GM18508 (cell line): ENCODE measurements around the gene SCRN1.
A peak's percentile ranks its signal among the peaks of the same experiment; 100 is the strongest.

ENCODE experiments used
- ATAC-seq: cut with Tn5 transposase; IDR thresholded peaks from one replicate; pipeline ENCODE4 v1.9.1; 2021; ENCODE audit warnings: moderate number of reproducible peaks; ENCODE audit not compliant: insufficient read depth, unreplicated experiment

The SCRN1 gene

DNA sequence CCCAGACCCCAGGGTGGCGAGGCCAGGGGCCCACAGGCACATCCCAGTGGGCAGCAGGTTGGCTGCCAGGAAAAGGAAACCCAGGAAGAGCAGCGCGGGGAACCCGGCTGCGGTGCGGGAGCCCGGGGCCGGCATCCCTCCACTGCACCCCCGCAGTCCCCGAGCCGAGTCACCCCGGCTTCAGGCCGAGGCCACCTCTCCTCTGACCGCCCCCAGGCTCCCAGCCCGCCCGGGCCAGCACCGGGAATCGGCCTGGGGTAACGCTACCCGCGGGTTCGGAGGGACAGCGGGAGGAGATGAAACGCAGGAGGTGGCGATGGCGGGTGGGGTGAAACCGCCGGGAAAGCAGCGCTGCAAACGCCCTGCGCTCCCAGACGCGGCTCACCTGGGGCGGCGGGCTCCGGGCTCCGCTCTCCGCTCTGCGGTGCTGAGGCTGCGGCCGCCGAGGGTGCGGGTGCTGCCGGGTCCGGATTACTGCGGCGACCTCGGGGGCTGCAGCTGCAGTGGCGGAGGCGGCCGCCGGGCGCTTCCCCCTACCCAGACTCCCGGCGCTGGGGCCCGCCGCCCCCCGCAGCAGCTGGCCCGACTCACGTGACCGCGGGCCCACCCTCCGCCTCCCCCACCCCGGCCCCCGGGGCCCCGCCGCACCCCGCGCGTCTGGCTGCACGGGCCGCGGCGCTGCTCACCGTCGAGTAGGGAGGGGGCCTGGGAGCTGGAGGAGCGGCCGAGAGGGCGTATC lies at the start of gene SCRN1:
SCRN1 (minus strand) TSS at position 545 of the 739 bp plus-strand sequence. CDS start 20,734 bp downstream, outside the sequence.
- no peak for ATAC-seq

- ATAC-seq = no peak
Measured at GRCh38 chr7:30038196-30038980, 48.8 kb upstream of the SCRN1 start.

DNA sequence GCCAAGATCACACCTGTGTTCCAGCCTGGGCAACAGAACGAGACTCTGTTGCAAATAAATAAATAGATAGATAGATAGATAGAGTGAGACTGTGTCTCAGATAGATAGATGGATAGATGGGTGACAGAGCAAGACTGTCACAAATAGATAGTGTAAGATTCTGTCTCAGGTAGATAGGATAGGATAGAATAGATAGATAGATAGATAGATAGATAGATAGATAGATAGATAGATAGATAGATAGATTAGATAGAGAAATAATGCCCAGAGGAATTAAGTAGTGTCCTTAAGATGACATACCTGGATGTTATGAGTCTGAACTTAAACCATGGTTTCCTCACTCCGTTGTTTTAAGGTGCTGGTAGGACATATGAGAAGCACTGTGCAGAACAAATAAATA lies 46.6 kb upstream of the SCRN1 start:
- ATAC-seq = no peak

GRCh38 chr7:30034501-30034900 lies 44.9 kb upstream of the SCRN1 start:
- ATAC-seq = no peak

- ATAC-seq = no peak
Measured at GRCh38 chr7:30032310-30033125, 42.9 kb upstream of the SCRN1 start.

DNA sequence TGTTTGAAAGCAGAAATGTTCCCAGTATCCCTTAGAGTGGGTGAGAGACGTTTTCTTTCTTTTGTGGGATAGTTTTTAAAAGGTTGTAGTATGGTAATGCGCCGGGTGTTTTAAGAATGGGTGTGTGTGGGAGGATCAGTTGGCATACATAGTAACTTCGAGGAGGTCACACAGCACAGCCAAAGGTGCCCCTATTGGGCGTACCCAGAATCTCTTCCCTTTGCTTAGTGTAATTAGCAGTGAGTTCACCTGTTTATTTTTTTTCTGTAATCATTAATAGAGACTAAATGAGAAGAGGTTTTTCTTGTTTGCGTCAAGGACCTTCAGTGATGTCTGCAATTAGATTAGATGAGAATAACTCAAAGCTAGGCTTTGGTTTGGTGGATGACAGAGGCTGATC lies 40.1 kb upstream of the SCRN1 start:
- ATAC-seq = no peak

DNA sequence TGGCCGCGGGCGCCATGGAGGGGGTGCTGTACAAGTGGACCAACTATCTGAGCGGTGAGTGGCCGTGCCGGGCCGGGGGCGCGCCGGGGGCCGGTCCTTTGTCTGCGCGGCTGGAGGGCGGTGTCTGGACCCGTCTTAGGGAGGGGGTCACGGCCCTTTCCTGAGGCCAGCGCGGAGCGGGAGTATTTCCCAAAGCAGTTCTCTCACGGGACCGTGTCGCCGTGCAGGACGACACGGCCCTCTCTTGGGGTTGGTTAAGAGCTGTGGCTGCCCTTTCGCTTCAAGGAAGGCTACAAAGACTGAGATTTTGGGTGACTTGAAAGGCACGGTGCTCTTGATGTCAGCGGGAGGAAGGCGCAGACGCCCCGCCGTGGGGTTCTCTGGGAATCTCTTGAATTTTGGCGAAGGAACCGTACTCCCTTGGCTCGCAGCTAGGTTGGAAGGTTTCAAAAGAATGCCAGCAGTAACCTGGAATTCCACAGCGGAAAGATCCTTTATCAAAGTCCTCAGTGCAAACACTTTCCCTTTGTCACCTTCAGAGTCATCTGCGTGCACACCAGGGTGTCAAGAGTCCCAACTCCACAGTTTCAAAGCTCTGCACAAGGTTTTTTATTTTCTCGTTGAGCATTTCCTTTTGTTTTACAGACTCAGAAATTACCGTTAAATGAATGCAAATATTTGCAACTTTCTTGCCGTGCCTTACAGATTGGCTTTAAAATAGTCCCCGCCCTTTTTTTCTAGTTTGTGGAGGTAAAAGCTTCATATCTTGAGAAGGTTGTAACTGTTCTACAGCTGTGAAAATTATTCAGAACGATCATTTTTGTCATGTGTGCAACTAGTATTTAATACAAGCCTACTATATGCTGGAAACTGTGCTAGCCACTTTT lies 39.4 kb upstream of the SCRN1 start:
- no peak for ATAC-seq

DNA sequence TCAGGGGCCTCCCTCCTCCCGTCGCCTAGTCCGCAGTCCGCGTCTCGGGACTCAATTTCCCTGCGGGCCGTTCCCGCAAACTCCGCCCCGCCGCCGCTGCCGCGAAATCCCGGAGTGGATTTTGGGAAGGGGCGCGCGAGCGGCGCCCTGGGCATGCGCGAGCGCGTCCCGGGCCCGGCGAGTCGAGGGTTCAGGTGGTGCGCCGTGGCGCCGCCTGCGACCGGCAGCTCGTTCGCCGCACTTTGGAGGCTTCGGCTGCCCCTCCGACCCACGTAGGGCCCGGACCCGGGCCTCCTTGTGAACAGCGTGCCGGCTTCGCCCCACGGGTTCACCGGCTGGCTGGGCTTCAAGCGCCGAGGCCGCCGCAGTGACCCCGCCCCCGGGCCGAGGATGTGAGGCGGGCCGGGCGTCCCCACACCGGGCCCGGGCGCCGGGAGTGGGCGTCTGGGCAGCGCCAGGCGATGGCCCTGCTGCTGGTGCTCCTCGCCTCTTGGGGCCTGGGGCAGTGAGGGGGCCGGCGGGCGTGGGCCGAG lies 38.7 kb upstream of the SCRN1 start, which contains the start of gene PLEKHA8:
PLEKHA8 (plus strand) TSS at position 197 of the 533 bp plus-strand sequence. CDS start 351 bp downstream, outside the sequence.
- no peak for ATAC-seq

DNA sequence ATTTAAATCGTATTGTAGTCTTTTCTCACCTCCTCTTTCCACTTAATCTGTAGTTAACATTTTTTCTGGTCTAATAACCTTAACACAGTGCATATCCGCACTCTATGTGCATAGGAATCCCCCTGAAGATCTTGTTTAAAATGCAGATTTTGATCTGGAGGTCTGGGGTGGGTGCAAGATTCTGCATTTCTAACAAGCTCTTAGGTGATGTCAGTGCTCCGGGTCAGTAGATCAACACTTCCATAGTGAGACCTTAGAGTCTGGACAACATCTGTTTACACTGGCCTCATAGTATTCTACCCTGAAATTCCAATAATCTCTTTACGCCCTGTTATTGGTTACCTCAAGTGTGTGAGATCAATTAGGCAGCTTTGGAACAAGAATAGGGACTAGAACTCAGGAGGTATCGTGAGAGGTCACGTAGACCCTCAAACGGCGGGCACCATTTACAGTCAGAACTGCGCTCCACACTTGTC lies 38.2 kb upstream of the SCRN1 start:
- ATAC-seq = no peak

- ATAC-seq = no peak
Measured at GRCh38 chr7:30027065-30027456, 37.5 kb upstream of the SCRN1 start.

GRCh38 chr7:30026229-30027064 lies 36.8 kb upstream of the SCRN1 start, which contains the start of gene FKBP14:
TSS of gene FKBP14 (minus strand) at chr7:30026702. CDS start at chr7:30026508, 194 bp downstream.
- ATAC-seq = peak; percentile 70

GRCh38 chr7:30023524-30023923 lies 33.9 kb upstream of the SCRN1 start:
- ATAC-seq = no peak

GRCh38 chr7:30022991-30023390 lies 33.4 kb upstream of the SCRN1 start:
- ATAC-seq = no peak

DNA sequence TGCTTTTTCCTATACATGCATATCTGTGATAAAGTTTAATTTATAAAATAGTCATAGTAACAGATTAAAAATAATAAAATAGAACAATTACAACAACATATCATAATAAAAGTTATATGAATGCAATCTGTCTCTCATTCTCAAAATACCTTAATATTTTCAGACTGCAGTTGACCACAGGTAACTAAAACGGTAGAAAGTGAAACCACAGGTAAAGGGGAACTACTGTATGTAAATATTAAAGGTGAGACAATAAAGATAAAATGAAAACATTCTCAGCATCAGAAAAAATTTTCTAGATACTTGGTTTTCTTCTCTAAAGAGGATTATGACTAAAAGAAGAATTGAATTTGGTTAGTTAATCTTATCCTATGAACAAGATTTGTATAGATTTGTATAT lies 30.9 kb upstream of the SCRN1 start:
- no peak for ATAC-seq

DNA sequence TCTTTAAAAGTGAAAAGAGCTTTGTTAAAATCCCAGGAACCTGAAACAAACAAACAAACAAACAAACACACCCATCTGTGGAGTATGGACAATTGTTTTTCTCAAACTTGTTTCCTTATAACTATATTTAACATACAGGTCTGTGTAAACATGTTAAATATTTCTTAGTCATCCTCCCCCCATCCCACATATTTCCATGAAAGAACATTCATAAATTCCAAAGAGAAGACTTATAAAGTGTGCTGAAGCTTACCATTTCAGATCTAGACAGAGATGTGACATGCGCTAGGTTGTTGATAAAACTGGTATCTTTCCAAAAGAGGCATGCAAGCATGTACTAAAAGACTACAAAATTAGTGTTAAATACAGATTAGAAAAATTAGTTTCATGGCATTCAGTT lies 30.4 kb upstream of the SCRN1 start:
- no peak for ATAC-seq

- ATAC-seq = no peak
Measured at GRCh38 chr7:30019387-30019786, 29.8 kb upstream of the SCRN1 start.

DNA sequence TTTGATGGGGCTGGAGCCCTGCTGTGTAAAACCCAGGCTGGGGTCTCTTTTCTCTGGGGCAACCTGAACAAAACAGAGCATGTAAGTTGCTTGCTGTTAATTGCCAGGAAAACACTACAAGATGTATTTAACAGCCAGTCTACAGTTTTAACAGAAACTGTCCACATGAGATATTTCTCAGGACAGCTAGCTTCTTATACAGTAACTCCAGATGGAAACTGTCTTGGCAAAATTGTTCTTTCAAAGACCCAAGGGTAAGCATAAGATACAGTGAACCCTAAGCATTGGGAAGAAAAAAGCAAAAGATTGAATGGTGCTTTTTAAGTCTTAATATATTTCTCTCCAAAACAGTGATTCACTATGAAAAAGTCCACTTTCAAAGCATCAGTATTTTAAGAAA lies 28.9 kb upstream of the SCRN1 start:
- ATAC-seq = no peak

DNA sequence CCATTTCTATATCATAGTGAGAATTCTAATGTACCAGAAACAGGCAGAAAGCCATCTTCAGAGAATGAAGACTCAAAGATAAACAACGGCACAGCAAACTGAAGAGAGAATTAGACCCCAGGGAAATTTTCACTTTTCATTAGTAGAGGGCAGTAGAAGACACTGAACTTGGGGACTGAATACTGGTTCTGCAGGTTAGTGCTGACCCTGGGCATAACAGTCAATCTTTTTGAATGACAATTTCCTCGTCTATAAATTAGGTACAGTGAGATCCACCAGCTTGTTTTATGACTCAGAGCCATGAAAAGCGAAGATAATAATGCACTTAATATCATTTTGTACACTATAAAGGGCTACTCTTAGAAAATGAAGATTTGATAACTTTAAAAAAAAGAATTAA lies 23.2 kb upstream of the SCRN1 start:
- ATAC-seq = no peak
